Gastroesophageal sphincter (tissue), 4 donors: ENCODE results near the gene ABCG4. TPM values are rescaled to one million over a fixed set of nuclear protein-coding genes. Genes with fewer than 3 reads are reported as not detected.

Experiments
- ATAC-seq: fragments of 150-250 bp; one replicate; pipeline ENCODE4 v1.9.1; 2016; ENCODE audit warnings: mild to moderate bottlenecking, moderate library complexity
- H3K27ac ChIP-seq, 4 donors: fragments of 200-600 bp; sonication (generic) in 3 of 4; 1 replicate in 3 of 4; 2 replicates in 1 of 4; pipeline ENCODE4 v1.5.1; 2016 to 2019
- H3K27me3 ChIP-seq: fragments of 200-600 bp; sonication (generic); one replicate; pipeline ENCODE4 v1.5.1; 2019
- H3K36me3 ChIP-seq, 2 donors: fragments of 200-600 bp; sonication (generic); one replicate each; pipeline ENCODE4 v1.5.1; 2019; ENCODE audit warnings: control low read depth in 1 of 2
- H3K4me1 ChIP-seq, 3 donors: fragments of 200-600 bp; sonication (generic); 1 replicate in 2 of 3; 2 replicates in 1 of 3; pipeline ENCODE4 v1.5.1; 2016 to 2019; ENCODE audit warnings: control low read depth in 2 of 3
- H3K4me3 ChIP-seq, 2 donors: fragments of 200-600 bp; sonication (generic); one replicate each; pipeline ENCODE4 v1.5.1; 2019; ENCODE audit warnings: mild to moderate bottlenecking in 1 of 2, moderate library complexity in 1 of 2
- H3K9me3 ChIP-seq, 3 donors: fragments of 200-600 bp; sonication (generic); one replicate each; pipeline ENCODE4 v1.5.1; 2017 to 2019; ENCODE audit warnings: control low read depth in 2 of 3
- CTCF ChIP-seq, 4 experiments: fragments of 200-600 bp in 2 of 4; fragments of 450-650 bp in 2 of 4; sonication (generic) in 1 of 4; IDR thresholded peaks; one replicate each; pipeline ENCODE4 v1.5.1; 2017 to 2019; ENCODE audit warnings: antibody characterized with exemption in 4 of 4, mild to moderate bottlenecking in 2 of 4, moderate library complexity in 2 of 4
- EP300 ChIP-seq: sonication (generic); formaldehyde crosslinking; IDR thresholded peaks from one replicate; pipeline ENCODE4 v1.6.1; 2017; ENCODE audit warnings: antibody characterized with exemption, mild to moderate bottlenecking
- POLR2A ChIP-seq, 2 donors: fragments of 450-650 bp; IDR thresholded peaks; one replicate each; pipeline ENCODE4 v1.6.1; 2017; ENCODE audit warnings: antibody characterized with exemption in 2 of 2, mild to moderate bottlenecking in 2 of 2, moderate library complexity in 1 of 2
- POLR2AphosphoS5 ChIP-seq: sonication (generic); formaldehyde crosslinking; IDR thresholded peaks from one replicate; pipeline ENCODE4 v1.6.1; 2017; ENCODE audit warnings: antibody characterized with exemption
- WGBS, 2 donors: methylation state at CpG; one replicate each; pipeline ENCODE4 v1.1.5; 2018; ENCODE audit warnings: low coverage in 1 of 2; 5-methylcytosine and 5-hydroxymethylcytosine counted together
- total RNA-seq, 4 donors: library from RNA; depleted of rRNA; stranded (reverse); fragments of >200 nt; gene quantifications; one replicate each; pipeline ENCODE4 v1.1.0, GENCODE V29; 2016

ABCG4 gene
- total RNA-seq: 1 to 10 TPM in 1 of 4 donors, under 1 TPM in 2, not detected in 1; 0.20 to 1.1 (median 0.40) TPM

- no CpG with 5 or more reads among the region's 73 CpGs for WGBS, 2 donors
- Histone ChIP-seq H3K9me3 (no peaks in the 10 kb centered on the region), H3K4me1 (peaks cover 0 to 27% (median 11%) of the 10 kb centered on the region in 3 donors), H3K36me3 (no peaks in the 10 kb centered on the region), H3K27ac (peak within 1 kb of the TSS in 1 of 4 donors; percentile 56), H3K27me3 (peaks cover 23% of the 10 kb centered on the region), H3K4me3 (peak within 1 kb of the TSS; percentile 32 to 75)
- no peak for TF ChIP-seq CTCF (IDR thresholded peaks at IDR 0.05)
- no peak for TF ChIP-seq POLR2AphosphoS5
- no peak for TF ChIP-seq POLR2A (IDR thresholded peaks at IDR 0.05)
- ATAC-seq: peak; percentile 51
Observed at GRCh38 chr11:119149018-119149785, at the start of gene ABCG4. Gene ABCG4 (plus strand): TSS chr11:119149052. CDS start chr11:119149966, 914 bp downstream.

- no peak for ATAC-seq
- peaks cover 0 to 28% of the 10 kb centered on the region in 2 donors for H3K36me3 ChIP-seq
- TF ChIP-seq POLR2AphosphoS5 (no peak), CTCF (IDR thresholded peaks at IDR 0.05) (no peak), EP300 (no peak), POLR2A (IDR thresholded peaks at IDR 0.05) (no peak)
- no peak overlapping the region for H3K4me3 ChIP-seq
- 71 to 79% methylated on average over 4 to 6 of the region's 6 CpGs for WGBS, 2 donors
- no peaks in the 10 kb centered on the region for H3K27me3 ChIP-seq
- no peak overlapping the region for H3K27ac ChIP-seq
- H3K4me1 ChIP-seq: peaks cover 3 to 37% (median 22%) of the 10 kb centered on the region in 3 donors
- no peaks in the 10 kb centered on the region for H3K9me3 ChIP-seq
Observed at GRCh38 chr11:119099711-119100110, 49.1 kb upstream of the ABCG4 start.

- Histone ChIP-seq H3K27ac (no peak overlapping the region), H3K9me3 (no peaks in the 10 kb centered on the region), H3K4me1 (peaks cover 3 to 37% (median 22%) of the 10 kb centered on the region in 3 donors), H3K27me3 (no peaks in the 10 kb centered on the region), H3K4me3 (peak overlapping the region; percentile 74 to 86), H3K36me3 (peaks cover 0 to 28% of the 10 kb centered on the region in 2 donors)
- ATAC-seq: no peak
- TF ChIP-seq CTCF (IDR thresholded peaks at IDR 0.05) (peak in 1 of 4 experiments; percentile 20), POLR2A (IDR thresholded peaks at IDR 0.05) (no peak)
- WGBS, 2 donors: 32 to 39% methylated on average over 10 of the region's 11 CpGs
Observed at GRCh38 chr11:119100246-119100970, 48.4 kb upstream of the ABCG4 start.

GRCh38 chr11:119100994-119101758, 47.7 kb upstream of the ABCG4 start:
- no peak for ATAC-seq
- Histone ChIP-seq H3K4me3 (peak overlapping the region; percentile 74 to 86), H3K36me3 (peaks cover 0 to 28% of the 10 kb centered on the region in 2 donors), H3K27me3 (no peaks in the 10 kb centered on the region), H3K9me3 (no peaks in the 10 kb centered on the region), H3K4me1 (peaks cover 3 to 37% (median 19%) of the 10 kb centered on the region in 3 donors), H3K27ac (peak overlapping the region; percentile 93 to 98 (median 95))
- TF ChIP-seq EP300 (no peak), POLR2AphosphoS5 (no peak), CTCF (IDR thresholded peaks at IDR 0.05) (no peak), POLR2A (IDR thresholded peaks at IDR 0.05) (no peak)
- 5 to 10% methylated on average over 4 to 7 of the region's 29 CpGs for WGBS, 2 donors
